ENCODE data around the gene UMAD1.

- TF ChIP-seq MAX (IDR thresholded peaks at IDR 0.05) (no peak), EGR1 (IDR thresholded peaks at IDR 0.05) (no peak), FOXM1 (IDR thresholded peaks at IDR 0.05; ENCODE audit: borderline replicate concordance, low read depth) (no peak), NFIC (IDR thresholded peaks at IDR 0.05) (no peak), EP300 (IDR thresholded peaks at IDR 0.05; ENCODE audit: borderline replicate concordance) (no peak)
Observed at GRCh38 chr7:7654964-7655715, 14.6 kb downstream of the UMAD1 start.

Data from Ishikawa (cell line).